Endothelial cell of umbilical vein (primary cell): ENCODE results near the gene SENP2. TPM values are rescaled to one million over a fixed set of nuclear protein-coding genes. Genes with fewer than 3 reads are reported as not detected.

Source experiments
- BruUV-seq: library from RNA; stranded (reverse); fragments of 400-500 nt; replicated peaks from 2 replicates; lab custom pipeline; 2021; lab: Mats Ljungman, UMichigan
- CTCF ChIA-PET: fragments of 300-600, 350-600 bp; sonication (Branson Sonifier 250); formaldehyde crosslinking; loops from one replicate; lab custom pipeline; 2021; ENCODE audit warnings: antibody characterized with exemption, inconsistent platforms; lab: Charles Lee
- POLR2A ChIA-PET: fragments of 300-600, 350-600 bp; sonication (Branson Sonifier 250); formaldehyde crosslinking; loops from one replicate; lab custom pipeline; 2021; ENCODE audit warnings: antibody characterized with exemption, inconsistent platforms; lab: Charles Lee
- DNase-seq: peaks from one replicate; pipeline ENCODE4 v3.0.0-alpha.2; 2011; ENCODE audit warnings: low read depth, low spot score
- FAIRE-seq: peaks from 2 replicates; lab custom pipeline; 2011; peaks lifted over from hg19 to GRCh38; lab: Jason Lieb, UNC
- H2AFZ ChIP-seq: 2 replicates; pipeline ENCODE4 v1.6.0; 2012; ENCODE audit warnings: low read depth, low read length, control low read depth, inconsistent platforms
- H3K27ac ChIP-seq: 2 replicates; pipeline ENCODE4 v1.5.1; 2011; ENCODE audit warnings: low read depth, mild to moderate bottlenecking, control low read depth, low read length, moderate library complexity; ENCODE audit not compliant: insufficient read depth
- H3K27me3 ChIP-seq, 2 experiments: 2 replicates each; pipeline versions ENCODE4 v1.6.0 to v1.6.1; 2011; ENCODE audit warnings: low read length in 2 of 2, mixed read lengths in 1 of 2; ENCODE audit not compliant: control insufficient read depth in 2 of 2, insufficient read depth in 2 of 2
- H3K36me3 ChIP-seq, 2 experiments: 2 replicates in 1 of 2; 3 replicates in 1 of 2; pipeline ENCODE4 v1.5.1; 2011; ENCODE audit warnings: low read length in 2 of 2, mild to moderate bottlenecking in 1 of 2, moderate library complexity in 1 of 2; ENCODE audit not compliant: control insufficient read depth in 2 of 2, insufficient read depth in 2 of 2; ENCODE audit errors: extremely low read depth in 1 of 2
- H3K4me1 ChIP-seq: 3 replicates; pipeline ENCODE4 v1.5.1; 2011; ENCODE audit warnings: mild to moderate bottlenecking, low read length; ENCODE audit not compliant: control insufficient read depth, insufficient read depth; ENCODE audit errors: extremely low read depth
- H3K4me2 ChIP-seq: 2 replicates; pipeline ENCODE4 v1.6.1; 2011; ENCODE audit warnings: low read length, control low read depth, mixed read lengths; ENCODE audit not compliant: insufficient read depth
- H3K4me3 ChIP-seq, 3 experiments: fragments of 200-600 bp in 1 of 3; sonication (generic), shearing (Covaris generic) in 1 of 3; replicated peaks in 1 of 3; 2 replicates each; pipeline ENCODE4 v1.5.1; 2011 to 2016; ENCODE audit warnings: control low read depth in 3 of 3, low read length in 3 of 3, mild to moderate bottlenecking in 2 of 3, inconsistent platforms in 1 of 3, low read depth in 1 of 3, moderate library complexity in 1 of 3; ENCODE audit not compliant: insufficient read depth in 1 of 3
- H3K79me2 ChIP-seq: 2 replicates; pipeline ENCODE4 v1.6.0; 2012; ENCODE audit warnings: low read length, inconsistent platforms; ENCODE audit not compliant: control insufficient read depth, insufficient read depth
- H3K9ac ChIP-seq: replicated peaks from 2 replicates; pipeline ENCODE3; 2011; ENCODE audit warnings: low read length, control low read depth; ENCODE audit not compliant: insufficient read depth; ENCODE audit errors: extremely low read depth
- H3K9me1 ChIP-seq: replicated peaks from 3 replicates; pipeline ENCODE4 v1.6.0; 2011; ENCODE audit warnings: mild to moderate bottlenecking, low read length; ENCODE audit not compliant: control insufficient read depth, insufficient read depth; ENCODE audit errors: extremely low read depth
- H3K9me3 ChIP-seq: replicated peaks from 2 replicates; pipeline ENCODE4 v1.5.1; 2012; ENCODE audit warnings: low read length, inconsistent platforms; ENCODE audit not compliant: control insufficient read depth, insufficient read depth
- H4K20me1 ChIP-seq: replicated peaks from 2 replicates; pipeline ENCODE3; 2011; ENCODE audit warnings: mild to moderate bottlenecking, low read length; ENCODE audit not compliant: control insufficient read depth, insufficient read depth; ENCODE audit errors: extremely low read depth
- CTCF ChIP-seq, 2 donors: IDR thresholded peaks; 1 replicate in 1 of 2; 2 replicates in 1 of 2; pipeline ENCODE4 v1.5.1; 2011; ENCODE audit warnings: low read length in 2 of 2, mild to moderate bottlenecking in 2 of 2, moderate library complexity in 2 of 2, control low read depth in 1 of 2, inconsistent platforms in 1 of 2, low read depth in 1 of 2; ENCODE audit not compliant: insufficient read depth in 1 of 2; ENCODE audit errors: extremely low read depth in 1 of 2
- EZH2 ChIP-seq: IDR thresholded peaks from 2 replicates; pipeline ENCODE4 v1.6.1; 2012; ENCODE audit warnings: borderline replicate concordance, low read depth, mild to moderate bottlenecking, moderate library complexity, low read length, inconsistent platforms; ENCODE audit not compliant: severe bottlenecking
- FOS ChIP-seq: IDR thresholded peaks from 2 replicates; pipeline ENCODE4 v1.6.1; 2011; ENCODE audit warnings: mild to moderate bottlenecking, low read length, moderate library complexity, borderline replicate concordance; ENCODE audit not compliant: insufficient read depth
- GATA2 ChIP-seq: IDR thresholded peaks from 2 replicates; pipeline ENCODE4 v1.7.0; 2011; ENCODE audit warnings: low read depth, mild to moderate bottlenecking, moderate library complexity, mixed read lengths, low read length; ENCODE audit not compliant: insufficient read length, insufficient read depth
- JUN ChIP-seq: IDR thresholded peaks from 2 replicates; pipeline ENCODE4 v1.6.1; 2011; ENCODE audit warnings: borderline replicate concordance, low read depth; ENCODE audit not compliant: insufficient read length, insufficient read depth
- MYC ChIP-seq: IDR thresholded peaks from one replicate; pipeline ENCODE4 v1.6.1; 2011; ENCODE audit warnings: mild to moderate bottlenecking, low read depth, low read length
- POLR2A ChIP-seq: IDR thresholded peaks from 2 replicates; pipeline ENCODE4 v1.6.1; 2012; ENCODE audit warnings: low read depth, mild to moderate bottlenecking, control low read depth, low read length
- POLR2AphosphoS5 ChIP-seq: IDR thresholded peaks from 2 replicates; pipeline ENCODE4 v1.6.1; 2012; ENCODE audit warnings: low read depth, mild to moderate bottlenecking, control low read depth, low read length, moderate library complexity; ENCODE audit not compliant: insufficient read depth
- dilution Hi-C: fragments of 300-500 bp; cut with MboI; formaldehyde crosslinking; loops from one replicate; pipeline ENCODE4 v1.15.0; 2019; ENCODE audit warnings: low sequenced_read_pairs; ENCODE audit not compliant: extremely low pct_ligation_motif_present
- intact Hi-C: fragments of 100-400 bp; cut with micrococcal nuclease; formaldehyde crosslinking; loops from one replicate; pipeline ENCODE4 v1.10.0; 2022
- polyA plus RNA-seq, 4 experiments: library from polyadenylated mRNA; depleted of rRNA in 3 of 4; stranded (reverse) in 3 of 4; unstranded in 1 of 4; fragments of >200 nt; gene quantifications; 2 replicates each; pipeline versions ENCODE4 v1.2.1 to v1.2.3, GENCODE V29; 2011 to 2012; ENCODE audit warnings: missing spikeins in 1 of 4
- total RNA-seq: library from RNA; stranded (reverse); gene quantifications from 2 replicates; pipeline ENCODE4 v1.2.3, GENCODE V29; 2021
- TF ChIP-seq, protein P1 (sequence below): IDR thresholded peaks from 2 replicates; pipeline ENCODE4 v1.6.1; 2011; ENCODE audit not compliant: insufficient read depth, insufficient read length

SENP2 gene
- total and polyA plus RNA-seq, 2 donors (not counting 3 experiments of a cell fraction or from before 2014, with no cell fraction given): 3.8 to 40.4 TPM

DNA sequence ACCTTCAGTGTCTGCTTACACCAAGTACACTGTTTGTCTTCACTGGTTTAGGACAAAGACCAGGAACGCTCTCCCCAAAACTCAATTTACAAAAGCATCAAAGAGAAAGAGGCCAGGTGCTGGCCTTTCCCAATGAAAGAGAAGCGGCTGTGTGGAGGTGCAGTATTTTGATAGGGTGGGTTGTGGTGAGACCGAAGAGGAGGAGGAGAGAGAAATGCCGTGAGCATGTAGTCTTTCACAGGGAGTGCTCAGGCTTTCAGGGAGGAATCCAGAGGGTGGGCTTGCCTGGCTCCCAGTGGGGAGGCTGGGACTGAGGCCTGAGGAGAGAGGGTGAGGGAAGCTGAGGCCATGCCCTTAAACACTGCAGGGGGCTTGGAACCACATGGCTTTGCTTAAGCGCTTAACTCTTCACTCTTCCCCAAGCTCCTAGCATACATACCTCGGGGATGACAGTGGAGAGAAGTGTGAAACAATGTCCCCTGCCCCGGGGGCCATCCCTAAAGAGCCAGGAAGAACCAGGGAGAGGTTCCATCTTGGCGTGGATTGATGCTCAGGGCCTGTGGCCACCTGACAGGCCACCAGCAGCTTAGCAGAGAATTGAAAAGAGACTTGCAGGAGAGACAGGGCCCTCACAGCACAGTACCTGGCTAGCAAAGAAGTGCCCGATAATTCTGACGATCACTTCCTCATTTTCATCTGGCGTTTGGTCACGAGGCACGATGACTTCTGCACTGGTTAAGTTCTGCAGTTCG is 60.5 kb downstream of the SENP2 start:
- no peak overlapping the region for H3K9ac ChIP-seq
- intact Hi-C loops: no loop called here
- DNase-seq (no peak), FAIRE-seq (no peak)
- H3K9me3 ChIP-seq: no peaks in the 10 kb centered on the region
- no peaks in the 10 kb centered on the region for H4K20me1 ChIP-seq
- H3K4me3 ChIP-seq: no peak overlapping the region
- CTCF ChIA-PET: no interaction called here
- H3K27ac ChIP-seq: no peak overlapping the region
- TF ChIP-seq FOS (no peak), POLR2A (no peak), JUN (no peak)
- TF ChIP-seq, protein P1, sequence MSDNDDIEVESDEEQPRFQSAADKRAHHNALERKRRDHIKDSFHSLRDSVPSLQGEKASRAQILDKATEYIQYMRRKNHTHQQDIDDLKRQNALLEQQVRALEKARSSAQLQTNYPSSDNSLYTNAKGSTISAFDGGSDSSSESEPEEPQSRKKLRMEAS: no peak
- H3K4me1 ChIP-seq: no peaks in the 10 kb centered on the region
- H3K4me2 ChIP-seq: no peak overlapping the region
- no peaks in the 10 kb centered on the region for H3K9me1 ChIP-seq
- H3K27me3 ChIP-seq: no peaks in the 10 kb centered on the region
- dilution Hi-C loops: no loop called here
- POLR2A ChIA-PET: no interaction called here
- peaks cover 18 to 27% of the 10 kb centered on the region in 2 experiments for H3K36me3 ChIP-seq
- H2AFZ ChIP-seq: no peak overlapping the region
- no peaks in the 10 kb centered on the region for H3K79me2 ChIP-seq
- no TSS peak for BruUV-seq

- Histone ChIP-seq H3K27ac (no peak overlapping the region), H3K9ac (no peak overlapping the region), H3K36me3 (peaks cover 21 to 34% of the 10 kb centered on the region in 2 experiments), H4K20me1 (no peaks in the 10 kb centered on the region), H2AFZ (no peak overlapping the region), H3K4me1 (no peaks in the 10 kb centered on the region), H3K4me2 (no peak overlapping the region), H3K27me3 (no peaks in the 10 kb centered on the region), H3K9me3 (no peaks in the 10 kb centered on the region), H3K9me1 (no peaks in the 10 kb centered on the region), H3K4me3 (no peak overlapping the region), H3K79me2 (no peaks in the 10 kb centered on the region)
- TF ChIP-seq GATA2 (no peak), FOS (no peak), CTCF (IDR thresholded peaks at IDR 0.05; ENCODE audit: extremely low read depth in 1 of 2, insufficient read depth in 1 of 2, low read depth in 1 of 2, low read length in 2 of 2) (no peak), EZH2 (no peak), JUN (no peak), MYC (no peak), POLR2AphosphoS5 (no peak), POLR2A (no peak)
- TF ChIP-seq, protein P1: no peak
- POLR2A ChIA-PET: no interaction called here
- DNase-seq: no peak
- dilution Hi-C loops: no loop called here
- BruUV-seq: no TSS peak
- intact Hi-C loops: no loop called here
- CTCF ChIA-PET: interaction anchor here (1.1 to 2.0 kb wide), 2 partner anchors 9 to 13 kb away, joined by 3 to 12 read pairs; no protein-coding TSS in a partner anchor
- no peak for FAIRE-seq
These were observed 61.2 kb downstream of the SENP2 start for GRCh38 chr3:185647134-185647879.
